Lower lobe of right lung (tissue), 2 donors: ENCODE results near the gene SPC24. TPM values are rescaled to one million over a fixed set of nuclear protein-coding genes. Genes with fewer than 3 reads are reported as not detected.

Source experiments
- ATAC-seq, 2 donors: fragments of 200-7000 bp; cut with Tn5 transposase; one replicate each; pipeline ENCODE4 v1.9.1; 2020 to 2022; ENCODE audit warnings: mild to moderate bottlenecking in 2 of 2, moderate library complexity in 2 of 2
- DNase-seq: peaks from one replicate; pipeline ENCODE4 v3.0.0-alpha.2; 2020
- H3K27ac ChIP-seq: fragments of 200-600 bp; one replicate; pipeline ENCODE4 v1.8.0; 2022
- H3K27me3 ChIP-seq: fragments of 200-600 bp; one replicate; pipeline ENCODE4 v1.8.0; 2022; ENCODE audit warnings: low read depth
- H3K36me3 ChIP-seq: fragments of 200-600 bp; one replicate; pipeline ENCODE4 v1.8.0; 2022; ENCODE audit warnings: mild to moderate bottlenecking
- H3K4me1 ChIP-seq: fragments of 200-600 bp; one replicate; pipeline ENCODE4 v1.8.0; 2022
- H3K4me3 ChIP-seq: fragments of 200-600 bp; one replicate; pipeline ENCODE4 v1.8.0; 2022; ENCODE audit warnings: mild to moderate bottlenecking
- H3K9me3 ChIP-seq: fragments of 200-600 bp; one replicate; pipeline ENCODE4 v1.8.0; 2022
- intact Hi-C: fragments of 100-400 bp; cut with DNase I; formaldehyde crosslinking; loops from one replicate; pipeline ENCODE4 v1.11.0; 2022
- total RNA-seq: library from RNA; stranded (reverse); fragmentation: NEBNext Ultra II Directional; extraction: Animal tissue kit (Norgen Biotek cat#: 25700); gene quantifications from one replicate; pipeline ENCODE4 v1.2.1, GENCODE V29; 2021
- TF ChIP-seq, protein P1 (sequence below): fragments of 200-600 bp; IDR thresholded peaks from one replicate; pipeline ENCODE4 v1.8.0; 2022; ENCODE audit warnings: antibody characterized with exemption, mild to moderate bottlenecking
- donor health status: DM: no; HTN: yes; CAD: no; lungs with severe emphysema.

Gene SPC24
- total RNA-seq, 1 donor from 2014 or later, result 1.8 TPM

DNA sequence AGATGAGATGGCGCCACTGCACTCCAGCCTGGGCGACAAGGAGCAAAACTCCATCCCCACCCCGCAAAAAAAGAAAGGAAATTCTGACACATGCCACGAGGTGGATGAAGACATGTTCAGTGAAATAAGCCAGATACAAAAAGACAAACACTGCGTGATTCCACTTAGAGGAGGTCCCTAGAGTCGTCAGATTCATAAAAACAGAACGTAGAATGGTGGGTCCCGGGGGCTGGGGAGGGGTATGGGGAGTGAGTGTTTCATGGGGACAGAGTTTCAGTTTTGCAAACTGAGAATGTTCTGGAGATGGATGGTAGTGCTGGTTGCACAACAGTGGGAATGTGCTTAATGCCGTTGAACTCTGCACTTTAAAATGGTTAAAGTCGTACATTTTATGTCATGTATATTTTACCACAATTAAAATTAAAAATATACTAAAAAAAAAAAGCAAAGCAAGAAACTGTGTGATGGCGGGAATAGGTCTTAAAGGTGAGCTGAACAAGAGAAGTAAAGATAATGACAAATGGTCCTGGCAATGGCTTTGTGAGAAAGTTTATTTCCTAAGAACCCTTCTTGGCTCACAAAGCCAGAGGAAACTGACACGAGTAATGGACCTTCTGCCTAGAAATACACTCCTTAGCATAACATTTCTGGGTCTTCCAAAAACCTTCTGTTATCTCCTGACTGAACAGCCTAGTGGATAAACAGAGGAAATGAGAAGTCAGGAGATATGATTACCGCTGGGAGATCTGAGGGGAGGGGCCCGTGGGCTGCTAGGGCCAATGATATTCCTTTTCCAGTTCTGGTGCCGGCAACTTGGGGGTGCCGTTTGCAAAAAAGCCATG lies 4.2 kb upstream of the SPC24 start:
- H3K27me3 ChIP-seq, result no peaks in the 10 kb centered on the region
- H3K36me3 ChIP-seq, result no peaks in the 10 kb centered on the region
- ATAC-seq (no peak), DNase-seq (no peak)
- intact Hi-C loops, result no loop called here
- no peak overlapping the region for H3K4me3 ChIP-seq
- H3K4me1 ChIP-seq, result peaks cover 65% of the 10 kb centered on the region
- peaks cover 4% of the 10 kb centered on the region for H3K9me3 ChIP-seq
- TF ChIP-seq, protein P1, sequence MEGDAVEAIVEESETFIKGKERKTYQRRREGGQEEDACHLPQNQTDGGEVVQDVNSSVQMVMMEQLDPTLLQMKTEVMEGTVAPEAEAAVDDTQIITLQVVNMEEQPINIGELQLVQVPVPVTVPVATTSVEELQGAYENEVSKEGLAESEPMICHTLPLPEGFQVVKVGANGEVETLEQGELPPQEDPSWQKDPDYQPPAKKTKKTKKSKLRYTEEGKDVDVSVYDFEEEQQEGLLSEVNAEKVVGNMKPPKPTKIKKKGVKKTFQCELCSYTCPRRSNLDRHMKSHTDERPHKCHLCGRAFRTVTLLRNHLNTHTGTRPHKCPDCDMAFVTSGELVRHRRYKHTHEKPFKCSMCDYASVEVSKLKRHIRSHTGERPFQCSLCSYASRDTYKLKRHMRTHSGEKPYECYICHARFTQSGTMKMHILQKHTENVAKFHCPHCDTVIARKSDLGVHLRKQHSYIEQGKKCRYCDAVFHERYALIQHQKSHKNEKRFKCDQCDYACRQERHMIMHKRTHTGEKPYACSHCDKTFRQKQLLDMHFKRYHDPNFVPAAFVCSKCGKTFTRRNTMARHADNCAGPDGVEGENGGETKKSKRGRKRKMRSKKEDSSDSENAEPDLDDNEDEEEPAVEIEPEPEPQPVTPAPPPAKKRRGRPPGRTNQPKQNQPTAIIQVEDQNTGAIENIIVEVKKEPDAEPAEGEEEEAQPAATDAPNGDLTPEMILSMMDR, result no peak
- peak overlapping the region; percentile 65 for H3K27ac ChIP-seq

DNA sequence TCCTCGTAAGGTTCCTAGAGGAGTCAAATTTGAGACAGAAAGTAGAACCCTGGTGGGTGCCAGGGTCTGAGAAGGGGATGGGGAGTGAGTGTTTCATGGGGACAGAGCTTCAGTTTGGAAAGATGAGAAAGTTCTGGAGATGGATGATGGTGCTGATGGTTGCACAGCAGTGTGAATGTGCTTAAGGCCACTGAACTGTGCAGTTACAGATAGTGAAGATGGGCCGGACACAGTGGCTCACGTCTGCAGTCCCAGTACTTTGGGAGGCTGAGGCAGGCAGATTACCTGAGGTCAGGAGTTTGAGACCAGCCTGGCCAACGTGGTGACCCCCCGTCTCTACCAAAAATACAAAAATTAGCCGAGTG lies 917 bp downstream of the SPC24 start:
- Histone ChIP-seq H3K4me1 (peaks cover 50% of the 10 kb centered on the region), H3K27ac (no peak overlapping the region), H3K4me3 (no peak overlapping the region), H3K27me3 (no peaks in the 10 kb centered on the region), H3K36me3 (no peaks in the 10 kb centered on the region), H3K9me3 (no peaks in the 10 kb centered on the region)
- intact Hi-C loops, result no loop called here
- no peak for ATAC-seq
- TF ChIP-seq, protein P1, result no peak
- DNase-seq, result no peak

DNA sequence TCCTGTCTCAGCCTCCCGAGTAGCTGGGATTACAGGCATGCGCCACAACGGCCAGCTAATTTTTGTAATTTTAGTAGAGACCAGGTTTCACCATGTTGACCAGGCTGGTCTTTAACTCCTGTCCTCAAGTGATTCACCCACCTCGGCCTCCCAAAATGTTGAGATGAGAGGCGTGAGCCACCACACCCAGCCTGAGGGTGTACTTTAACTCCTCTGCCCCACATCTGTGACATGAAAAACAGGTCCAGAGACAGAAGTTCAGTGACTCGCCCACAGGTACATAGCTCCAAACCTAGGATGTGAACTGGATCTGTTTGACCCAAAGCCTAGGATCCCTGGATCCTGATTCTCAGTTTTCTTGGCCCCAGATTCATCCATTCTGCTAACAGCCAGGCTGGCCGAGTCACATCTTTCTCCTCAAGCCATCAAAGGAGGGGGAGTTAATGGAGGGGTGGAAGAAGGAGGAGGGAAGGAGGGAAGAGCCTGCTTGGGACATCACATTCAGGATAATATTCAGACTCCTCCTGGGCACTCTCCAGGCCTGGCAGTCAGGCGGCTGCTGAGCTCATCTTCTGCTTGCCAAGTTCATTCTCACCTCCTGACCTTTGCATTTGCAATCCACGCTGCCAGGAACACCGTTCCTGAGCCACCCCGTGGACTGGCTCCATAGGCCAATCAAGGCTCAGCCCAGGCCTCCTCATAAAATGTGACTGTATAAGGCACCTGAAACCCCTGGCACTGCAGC lies 3.1 kb downstream of the SPC24 start:
- H3K4me3 ChIP-seq, result no peak overlapping the region
- no peaks in the 10 kb centered on the region for H3K9me3 ChIP-seq
- no peaks in the 10 kb centered on the region for H3K27me3 ChIP-seq
- no peak for DNase-seq
- TF ChIP-seq, protein P1, result no peak
- H3K27ac ChIP-seq, result peak overlapping the region; percentile 48
- no peaks in the 10 kb centered on the region for H3K36me3 ChIP-seq
- peak; percentile 1 to 9 for ATAC-seq
- intact Hi-C loops, result no loop called here
- H3K4me1 ChIP-seq, result peaks cover 29% of the 10 kb centered on the region

DNA sequence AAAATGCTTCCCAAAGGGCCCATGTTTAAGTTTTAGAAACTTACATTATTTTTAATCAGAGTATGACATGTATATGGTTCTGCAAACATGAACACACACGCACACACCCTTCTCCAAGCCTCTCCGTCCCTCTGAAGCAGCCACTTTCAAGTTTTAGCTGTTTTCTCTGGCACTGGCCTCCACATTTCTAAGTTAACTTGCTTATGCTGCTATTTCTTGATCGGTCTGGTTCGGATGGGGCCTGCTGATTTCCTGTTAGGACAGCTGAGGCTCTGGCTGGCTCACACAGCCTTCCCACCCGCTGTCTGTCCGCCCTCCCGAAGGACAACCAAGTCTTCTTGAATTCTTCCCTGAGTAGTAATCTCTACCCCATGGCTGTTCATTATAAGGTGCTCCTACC lies 4.4 kb downstream of the SPC24 start:
- ATAC-seq, result no peak
- TF ChIP-seq, protein P1, result no peak

DNA sequence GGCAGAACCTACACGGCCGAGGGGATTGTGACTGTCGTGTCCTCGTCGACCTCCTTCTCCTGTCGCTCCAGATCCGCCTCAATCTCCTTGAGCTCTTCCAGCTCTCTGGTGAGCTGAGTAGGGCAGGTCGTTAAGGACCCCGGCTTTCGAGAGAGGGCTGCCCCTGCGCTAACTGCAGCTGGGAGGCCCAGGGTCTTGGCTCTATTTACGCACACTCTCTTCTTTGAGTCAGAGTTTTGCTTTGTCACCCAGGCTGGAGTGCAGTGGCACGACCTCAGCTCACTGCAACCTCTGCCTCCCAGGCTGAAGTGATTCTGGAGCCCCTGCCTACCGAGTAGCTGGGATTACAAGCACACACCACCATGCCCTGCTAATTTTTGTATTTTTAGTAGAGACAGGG lies 7.6 kb downstream of the SPC24 start:
- ATAC-seq (no peak), DNase-seq (no peak)
- TF ChIP-seq, protein P1, result no peak
- Histone ChIP-seq H3K27me3 (no peaks in the 10 kb centered on the region), H3K36me3 (no peaks in the 10 kb centered on the region), H3K27ac (no peak overlapping the region), H3K4me1 (peaks cover 29% of the 10 kb centered on the region), H3K9me3 (no peaks in the 10 kb centered on the region), H3K4me3 (no peak overlapping the region)
- intact Hi-C loops, result no loop called here

More for the DNA sequence above, 4.4 kb downstream of the SPC24 start:
- peak overlapping the region; percentile 62 for H3K27ac ChIP-seq
- H3K9me3 ChIP-seq, result no peaks in the 10 kb centered on the region
- intact Hi-C loops, result no loop called here
- peaks cover 19% of the 10 kb centered on the region for H3K4me1 ChIP-seq
- no peak for DNase-seq
- H3K36me3 ChIP-seq, result no peaks in the 10 kb centered on the region
- no peak overlapping the region for H3K4me3 ChIP-seq
- H3K27me3 ChIP-seq, result no peaks in the 10 kb centered on the region
